RWPE2 (cell line): ENCODE results near the gene KMT5B.
A peak's percentile ranks its signal among the peaks of the same experiment; 100 is the strongest.

Experiments used
- ATAC-seq: fragments of 200-7000 bp; cut with Tn5 transposase; 3 replicates; pipeline ENCODE4 v1.9.1; 2021; ENCODE audit warnings: low read depth
- DNase-seq: peaks from one replicate; pipeline ENCODE4 v3.0.0-alpha.2; 2020; ENCODE audit warnings: low spot score
- H3K27ac ChIP-seq: fragments of 450-650 bp; 2 replicates; pipeline ENCODE4 v1.5.1; 2017; ENCODE audit warnings: mild to moderate bottlenecking; ENCODE audit not compliant: poor library complexity, severe bottlenecking
- H3K27me3 ChIP-seq: fragments of 250-450 bp; sonication (Bioruptor Pico); 2 replicates; pipeline ENCODE4 v1.5.1; 2021; ENCODE audit warnings: mild to moderate bottlenecking, moderate library complexity; ENCODE audit not compliant: insufficient read depth, poor library complexity, severe bottlenecking
- H3K36me3 ChIP-seq: fragments of 250-450 bp; sonication (Bioruptor Pico); 2 replicates; pipeline ENCODE4 v1.5.1; 2020; ENCODE audit warnings: low read depth, mild to moderate bottlenecking, moderate library complexity
- H3K4me1 ChIP-seq: fragments of 250-450 bp; sonication (Bioruptor Pico); 2 replicates; pipeline ENCODE4 v1.5.1; 2021; ENCODE audit warnings: mild to moderate bottlenecking, moderate library complexity; ENCODE audit not compliant: insufficient read depth, poor library complexity, severe bottlenecking
- H3K4me3 ChIP-seq: fragments of 250-450 bp; sonication (Bioruptor Pico); 2 replicates; pipeline ENCODE4 v1.5.1; 2021; ENCODE audit warnings: mild to moderate bottlenecking, moderate library complexity; ENCODE audit not compliant: severe bottlenecking
- H3K9me3 ChIP-seq: fragments of 250-450 bp; sonication (Bioruptor Pico); 2 replicates; pipeline ENCODE4 v1.5.1; 2021; ENCODE audit warnings: mild to moderate bottlenecking, moderate library complexity; ENCODE audit not compliant: severe bottlenecking
- TF ChIP-seq, protein P1 (sequence below): fragments of 450-650 bp; IDR thresholded peaks from one replicate; pipeline ENCODE4 v1.5.1; 2017; ENCODE audit warnings: mild to moderate bottlenecking, moderate library complexity; ENCODE audit not compliant: poor library complexity, severe bottlenecking

KMT5B gene

DNA sequence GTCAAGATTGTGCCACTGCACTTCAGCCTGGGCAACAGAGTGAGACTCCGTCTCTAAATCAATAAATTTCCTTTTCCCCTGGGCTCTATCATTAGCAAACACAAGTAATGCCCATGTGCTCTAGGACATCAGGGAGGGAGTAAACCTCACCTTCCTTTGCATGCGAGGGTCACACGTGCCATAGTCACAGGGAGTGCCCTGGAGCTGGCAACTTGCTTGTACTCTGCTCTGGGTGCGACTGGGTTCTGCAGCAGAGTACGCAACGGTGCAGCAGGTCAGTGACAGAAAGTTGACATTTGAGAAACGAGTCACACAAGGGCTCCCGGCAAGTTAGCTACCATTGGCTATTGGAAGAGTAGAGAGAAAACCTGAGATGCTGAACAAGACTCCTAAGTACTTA is 59.4 kb downstream of the KMT5B start:
- DNase-seq (no peak), ATAC-seq (no peak)
- Histone ChIP-seq H3K4me1 (no peaks in the 10 kb centered on the region), H3K27ac (no peak overlapping the region), H3K9me3 (no peaks in the 10 kb centered on the region), H3K36me3 (no peaks in the 10 kb centered on the region), H3K4me3 (no peak overlapping the region), H3K27me3 (no peaks in the 10 kb centered on the region)
- TF ChIP-seq, protein P1, sequence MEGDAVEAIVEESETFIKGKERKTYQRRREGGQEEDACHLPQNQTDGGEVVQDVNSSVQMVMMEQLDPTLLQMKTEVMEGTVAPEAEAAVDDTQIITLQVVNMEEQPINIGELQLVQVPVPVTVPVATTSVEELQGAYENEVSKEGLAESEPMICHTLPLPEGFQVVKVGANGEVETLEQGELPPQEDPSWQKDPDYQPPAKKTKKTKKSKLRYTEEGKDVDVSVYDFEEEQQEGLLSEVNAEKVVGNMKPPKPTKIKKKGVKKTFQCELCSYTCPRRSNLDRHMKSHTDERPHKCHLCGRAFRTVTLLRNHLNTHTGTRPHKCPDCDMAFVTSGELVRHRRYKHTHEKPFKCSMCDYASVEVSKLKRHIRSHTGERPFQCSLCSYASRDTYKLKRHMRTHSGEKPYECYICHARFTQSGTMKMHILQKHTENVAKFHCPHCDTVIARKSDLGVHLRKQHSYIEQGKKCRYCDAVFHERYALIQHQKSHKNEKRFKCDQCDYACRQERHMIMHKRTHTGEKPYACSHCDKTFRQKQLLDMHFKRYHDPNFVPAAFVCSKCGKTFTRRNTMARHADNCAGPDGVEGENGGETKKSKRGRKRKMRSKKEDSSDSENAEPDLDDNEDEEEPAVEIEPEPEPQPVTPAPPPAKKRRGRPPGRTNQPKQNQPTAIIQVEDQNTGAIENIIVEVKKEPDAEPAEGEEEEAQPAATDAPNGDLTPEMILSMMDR: no peak

DNA sequence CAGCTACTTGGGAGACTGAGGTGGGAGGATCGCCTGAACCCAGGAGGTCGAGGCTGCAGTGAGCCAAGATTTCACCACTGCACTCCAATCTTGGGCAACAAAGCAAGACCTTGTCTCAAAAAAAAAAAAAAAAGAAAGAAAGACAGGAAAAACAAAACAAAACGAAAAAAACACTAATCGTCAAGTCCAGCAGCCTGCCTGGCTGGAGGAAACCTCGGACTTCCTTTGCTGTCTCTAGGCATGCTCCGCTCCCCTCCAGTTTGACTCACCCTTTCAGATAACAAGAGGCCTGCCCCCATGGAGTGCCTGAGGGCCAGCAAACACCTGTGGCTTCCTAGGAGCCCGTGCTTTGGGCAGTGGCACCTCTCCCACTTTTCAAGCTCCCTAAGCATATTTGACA is 63.1 kb downstream of the KMT5B start:
- DNase-seq (no peak), ATAC-seq (peak; percentile 81)
- H3K9me3 ChIP-seq: no peaks in the 10 kb centered on the region
- no peak overlapping the region for H3K27ac ChIP-seq
- H3K4me1 ChIP-seq: no peaks in the 10 kb centered on the region
- H3K27me3 ChIP-seq: no peaks in the 10 kb centered on the region
- no peaks in the 10 kb centered on the region for H3K36me3 ChIP-seq
- TF ChIP-seq, protein P1: no peak
- no peak overlapping the region for H3K4me3 ChIP-seq

DNA sequence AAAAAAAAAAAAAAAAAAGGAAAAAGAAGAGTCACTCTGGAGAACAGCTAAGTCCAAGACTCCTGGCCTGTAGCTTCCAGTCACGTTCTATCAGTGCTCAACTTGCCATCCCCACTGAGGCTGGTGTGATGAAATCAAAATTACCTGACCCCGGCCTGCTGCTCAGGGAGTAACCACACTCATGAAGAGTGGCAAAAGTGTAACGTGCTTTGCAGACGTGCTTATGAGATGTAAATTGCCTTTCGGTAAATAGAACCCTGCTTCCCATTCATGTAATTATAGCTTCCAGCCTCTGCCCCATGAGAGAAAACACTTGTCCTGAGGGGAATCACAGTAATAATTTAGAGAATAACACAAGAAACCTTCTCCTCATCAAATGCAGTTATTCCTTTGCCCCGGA is 63.7 kb downstream of the KMT5B start:
- H3K36me3 ChIP-seq: no peaks in the 10 kb centered on the region
- H3K9me3 ChIP-seq: no peaks in the 10 kb centered on the region
- no peak overlapping the region for H3K4me3 ChIP-seq
- no peak for ATAC-seq
- H3K27ac ChIP-seq: no peak overlapping the region
- TF ChIP-seq, protein P1: no peak
- H3K27me3 ChIP-seq: no peaks in the 10 kb centered on the region
- no peaks in the 10 kb centered on the region for H3K4me1 ChIP-seq
- no peak for DNase-seq

DNA sequence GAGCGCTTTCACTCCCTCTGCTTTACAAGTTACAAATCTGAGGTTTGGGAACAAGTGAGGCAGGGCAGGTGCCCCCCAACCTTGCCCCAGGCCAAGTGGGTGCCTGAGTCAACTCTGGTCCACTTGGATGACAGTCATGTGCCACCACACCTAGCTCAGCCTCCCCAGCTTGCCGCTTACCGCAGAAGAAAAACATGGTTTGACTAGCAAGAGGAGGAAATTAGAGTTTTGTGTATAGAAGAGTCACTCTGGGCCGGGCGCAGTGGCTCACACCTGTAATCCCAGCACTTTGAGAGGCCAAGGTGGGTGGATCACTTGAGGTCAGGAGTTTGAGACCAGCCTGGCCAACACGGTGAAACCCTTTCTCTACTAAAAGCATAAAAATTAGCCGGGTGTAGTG is 64.2 kb downstream of the KMT5B start:
- H3K4me3 ChIP-seq: no peak overlapping the region
- H3K27me3 ChIP-seq: no peaks in the 10 kb centered on the region
- no peak for DNase-seq
- no peak overlapping the region for H3K27ac ChIP-seq
- no peaks in the 10 kb centered on the region for H3K36me3 ChIP-seq
- H3K9me3 ChIP-seq: no peaks in the 10 kb centered on the region
- TF ChIP-seq, protein P1: no peak
- H3K4me1 ChIP-seq: no peaks in the 10 kb centered on the region
- no peak for ATAC-seq

DNA sequence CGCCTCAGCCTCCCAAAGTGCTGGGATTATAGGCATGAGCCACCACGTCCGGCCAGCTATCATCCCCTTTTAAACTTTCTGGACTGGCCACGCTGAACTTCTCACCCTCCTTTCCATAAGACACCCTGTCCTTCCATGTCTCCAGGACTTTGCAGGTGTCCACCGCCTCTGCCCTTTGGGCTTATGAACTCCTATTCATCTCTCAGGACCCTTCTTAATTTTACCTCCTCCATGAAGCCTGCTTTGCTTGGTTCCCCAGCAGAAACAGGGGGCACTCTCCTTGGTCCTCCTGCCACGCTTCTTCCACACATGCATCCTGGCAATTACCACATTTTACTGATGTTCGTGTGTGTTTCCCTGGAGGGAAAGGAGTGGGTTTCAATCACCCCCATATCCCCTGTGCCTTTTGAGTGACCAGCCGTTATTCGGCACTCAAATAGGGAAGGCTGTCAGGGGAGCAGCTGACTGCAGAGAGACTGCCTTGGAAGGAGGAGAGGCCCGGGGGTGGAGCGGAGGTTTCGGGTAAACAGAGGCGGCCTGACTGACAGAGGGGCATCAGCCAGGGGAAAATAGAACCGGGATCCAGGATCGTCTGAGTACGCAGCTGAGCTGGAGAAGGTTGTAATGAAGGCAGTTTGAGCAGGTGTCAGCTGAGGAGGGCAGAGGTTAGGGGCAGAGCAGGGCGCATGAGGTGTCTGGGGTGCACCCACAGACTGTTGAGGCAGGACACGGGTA is 64.9 kb downstream of the KMT5B start:
- no peak for ATAC-seq
- no peaks in the 10 kb centered on the region for H3K4me1 ChIP-seq

More for the DNA sequence above, 64.9 kb downstream of the KMT5B start:
- H3K4me3 ChIP-seq: no peak overlapping the region
- no peaks in the 10 kb centered on the region for H3K9me3 ChIP-seq
- TF ChIP-seq, protein P1: no peak
- H3K36me3 ChIP-seq: no peaks in the 10 kb centered on the region
- peak; percentile 54 for DNase-seq
- H3K27me3 ChIP-seq: no peaks in the 10 kb centered on the region
- H3K27ac ChIP-seq: no peak overlapping the region
